ENCODE measurements around the gene ARHGAP18. TPM values are rescaled to one million over a fixed set of nuclear protein-coding genes. Genes with fewer than 3 reads are reported as not detected.

The ARHGAP18 gene
- total and polyA plus RNA-seq, 2 experiments from 2014 or later = 4.3 to 5.0 TPM

DNA sequence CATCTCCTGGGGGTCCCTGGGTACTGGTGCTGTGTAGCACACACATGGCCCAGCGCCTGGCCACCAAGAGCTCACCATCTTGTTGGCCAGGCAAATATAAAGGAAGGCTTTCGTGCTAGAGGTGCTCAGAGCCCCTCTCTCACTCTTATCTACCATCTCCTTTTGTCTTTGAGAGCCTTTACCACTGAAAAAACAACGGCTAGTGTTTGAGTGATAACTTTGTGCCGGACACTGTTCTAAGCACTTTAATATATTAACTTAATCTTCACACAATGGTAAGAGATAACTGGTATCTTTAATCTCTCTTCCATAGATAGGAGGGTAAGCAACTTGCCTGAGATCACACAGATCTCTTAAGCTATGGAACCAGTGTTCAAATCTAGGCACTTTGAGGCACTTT, 21.5 kb upstream of the ARHGAP18 start (continued):
- TF ChIP-seq, protein P1, sequence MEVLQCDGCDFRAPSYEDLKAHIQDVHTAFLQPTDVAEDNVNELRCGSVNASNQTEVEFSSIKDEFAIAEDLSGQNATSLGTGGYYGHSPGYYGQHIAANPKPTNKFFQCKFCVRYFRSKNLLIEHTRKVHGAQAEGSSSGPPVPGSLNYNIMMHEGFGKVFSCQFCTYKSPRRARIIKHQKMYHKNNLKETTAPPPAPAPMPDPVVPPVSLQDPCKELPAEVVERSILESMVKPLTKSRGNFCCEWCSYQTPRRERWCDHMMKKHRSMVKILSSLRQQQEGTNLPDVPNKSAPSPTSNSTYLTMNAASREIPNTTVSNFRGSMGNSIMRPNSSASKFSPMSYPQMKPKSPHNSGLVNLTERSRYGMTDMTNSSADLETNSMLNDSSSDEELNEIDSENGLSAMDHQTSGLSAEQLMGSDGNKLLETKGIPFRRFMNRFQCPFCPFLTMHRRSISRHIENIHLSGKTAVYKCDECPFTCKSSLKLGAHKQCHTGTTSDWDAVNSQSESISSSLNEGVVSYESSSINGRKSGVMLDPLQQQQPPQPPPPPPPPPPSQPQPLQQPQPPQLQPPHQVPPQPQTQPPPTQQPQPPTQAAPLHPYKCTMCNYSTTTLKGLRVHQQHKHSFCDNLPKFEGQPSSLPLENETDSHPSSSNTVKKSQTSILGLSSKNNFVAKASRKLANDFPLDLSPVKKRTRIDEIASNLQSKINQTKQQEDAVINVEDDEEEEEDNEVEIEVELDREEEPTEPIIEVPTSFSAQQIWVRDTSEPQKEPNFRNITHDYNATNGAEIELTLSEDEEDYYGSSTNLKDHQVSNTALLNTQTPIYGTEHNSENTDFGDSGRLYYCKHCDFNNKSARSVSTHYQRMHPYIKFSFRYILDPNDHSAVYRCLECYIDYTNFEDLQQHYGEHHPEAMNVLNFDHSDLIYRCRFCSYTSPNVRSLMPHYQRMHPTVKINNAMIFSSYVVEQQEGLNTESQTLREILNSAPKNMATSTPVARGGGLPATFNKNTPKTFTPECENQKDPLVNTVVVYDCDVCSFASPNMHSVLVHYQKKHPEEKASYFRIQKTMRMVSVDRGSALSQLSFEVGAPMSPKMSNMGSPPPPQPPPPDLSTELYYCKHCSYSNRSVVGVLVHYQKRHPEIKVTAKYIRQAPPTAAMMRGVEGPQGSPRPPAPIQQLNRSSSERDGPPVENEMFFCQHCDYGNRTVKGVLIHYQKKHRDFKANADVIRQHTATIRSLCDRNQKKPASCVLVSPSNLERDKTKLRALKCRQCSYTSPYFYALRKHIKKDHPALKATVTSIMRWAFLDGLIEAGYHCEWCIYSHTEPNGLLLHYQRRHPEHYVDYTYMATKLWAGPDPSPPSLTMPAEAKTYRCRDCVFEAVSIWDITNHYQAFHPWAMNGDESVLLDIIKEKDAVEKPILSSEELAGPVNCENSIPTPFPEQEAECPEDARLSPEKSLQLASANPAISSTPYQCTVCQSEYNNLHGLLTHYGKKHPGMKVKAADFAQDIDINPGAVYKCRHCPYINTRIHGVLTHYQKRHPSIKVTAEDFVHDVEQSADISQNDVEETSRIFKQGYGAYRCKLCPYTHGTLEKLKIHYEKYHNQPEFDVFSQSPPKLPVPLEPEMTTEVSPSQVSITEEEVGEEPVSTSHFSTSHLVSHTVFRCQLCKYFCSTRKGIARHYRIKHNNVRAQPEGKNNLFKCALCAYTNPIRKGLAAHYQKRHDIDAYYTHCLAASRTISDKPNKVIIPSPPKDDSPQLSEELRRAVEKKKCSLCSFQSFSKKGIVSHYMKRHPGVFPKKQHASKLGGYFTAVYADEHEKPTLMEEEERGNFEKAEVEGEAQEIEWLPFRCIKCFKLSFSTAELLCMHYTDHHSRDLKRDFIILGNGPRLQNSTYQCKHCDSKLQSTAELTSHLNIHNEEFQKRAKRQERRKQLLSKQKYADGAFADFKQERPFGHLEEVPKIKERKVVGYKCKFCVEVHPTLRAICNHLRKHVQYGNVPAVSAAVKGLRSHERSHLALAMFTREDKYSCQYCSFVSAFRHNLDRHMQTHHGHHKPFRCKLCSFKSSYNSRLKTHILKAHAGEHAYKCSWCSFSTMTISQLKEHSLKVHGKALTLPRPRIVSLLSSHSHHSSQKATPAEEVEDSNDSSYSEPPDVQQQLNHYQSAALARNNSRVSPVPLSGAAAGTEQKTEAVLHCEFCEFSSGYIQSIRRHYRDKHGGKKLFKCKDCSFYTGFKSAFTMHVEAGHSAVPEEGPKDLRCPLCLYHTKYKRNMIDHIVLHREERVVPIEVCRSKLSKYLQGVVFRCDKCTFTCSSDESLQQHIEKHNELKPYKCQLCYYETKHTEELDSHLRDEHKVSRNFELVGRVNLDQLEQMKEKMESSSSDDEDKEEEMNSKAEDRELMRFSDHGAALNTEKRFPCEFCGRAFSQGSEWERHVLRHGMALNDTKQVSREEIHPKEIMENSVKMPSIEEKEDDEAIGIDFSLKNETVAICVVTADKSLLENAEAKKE (CRISPR knock-in tag; IDR thresholded peaks at IDR 0.05) = no peak
- TF ChIP-seq JUNB (IDR thresholded peaks at IDR 0.05; ENCODE audit: unreplicated experiment) = no peak
- no peak for TF ChIP-seq STAT1 (IDR thresholded peaks at IDR 0.05; ENCODE audit: unreplicated experiment)
- TF ChIP-seq CREB1 (CRISPR knock-in tag; IDR thresholded peaks at IDR 0.05; ENCODE audit: low read depth) = no peak
- TF ChIP-seq, protein P2, sequence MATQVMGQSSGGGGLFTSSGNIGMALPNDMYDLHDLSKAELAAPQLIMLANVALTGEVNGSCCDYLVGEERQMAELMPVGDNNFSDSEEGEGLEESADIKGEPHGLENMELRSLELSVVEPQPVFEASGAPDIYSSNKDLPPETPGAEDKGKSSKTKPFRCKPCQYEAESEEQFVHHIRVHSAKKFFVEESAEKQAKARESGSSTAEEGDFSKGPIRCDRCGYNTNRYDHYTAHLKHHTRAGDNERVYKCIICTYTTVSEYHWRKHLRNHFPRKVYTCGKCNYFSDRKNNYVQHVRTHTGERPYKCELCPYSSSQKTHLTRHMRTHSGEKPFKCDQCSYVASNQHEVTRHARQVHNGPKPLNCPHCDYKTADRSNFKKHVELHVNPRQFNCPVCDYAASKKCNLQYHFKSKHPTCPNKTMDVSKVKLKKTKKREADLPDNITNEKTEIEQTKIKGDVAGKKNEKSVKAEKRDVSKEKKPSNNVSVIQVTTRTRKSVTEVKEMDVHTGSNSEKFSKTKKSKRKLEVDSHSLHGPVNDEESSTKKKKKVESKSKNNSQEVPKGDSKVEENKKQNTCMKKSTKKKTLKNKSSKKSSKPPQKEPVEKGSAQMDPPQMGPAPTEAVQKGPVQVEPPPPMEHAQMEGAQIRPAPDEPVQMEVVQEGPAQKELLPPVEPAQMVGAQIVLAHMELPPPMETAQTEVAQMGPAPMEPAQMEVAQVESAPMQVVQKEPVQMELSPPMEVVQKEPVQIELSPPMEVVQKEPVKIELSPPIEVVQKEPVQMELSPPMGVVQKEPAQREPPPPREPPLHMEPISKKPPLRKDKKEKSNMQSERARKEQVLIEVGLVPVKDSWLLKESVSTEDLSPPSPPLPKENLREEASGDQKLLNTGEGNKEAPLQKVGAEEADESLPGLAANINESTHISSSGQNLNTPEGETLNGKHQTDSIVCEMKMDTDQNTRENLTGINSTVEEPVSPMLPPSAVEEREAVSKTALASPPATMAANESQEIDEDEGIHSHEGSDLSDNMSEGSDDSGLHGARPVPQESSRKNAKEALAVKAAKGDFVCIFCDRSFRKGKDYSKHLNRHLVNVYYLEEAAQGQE (IDR thresholded peaks at IDR 0.05; ENCODE audit: unreplicated experiment) = no peak
